ENCODE data around the gene AGMAT. TPM values are rescaled to one million over a fixed set of nuclear protein-coding genes. Genes with fewer than 3 reads are reported as not detected.

AGMAT gene
- total RNA-seq, 4 donors from 2014 or later: not detected

DNA sequence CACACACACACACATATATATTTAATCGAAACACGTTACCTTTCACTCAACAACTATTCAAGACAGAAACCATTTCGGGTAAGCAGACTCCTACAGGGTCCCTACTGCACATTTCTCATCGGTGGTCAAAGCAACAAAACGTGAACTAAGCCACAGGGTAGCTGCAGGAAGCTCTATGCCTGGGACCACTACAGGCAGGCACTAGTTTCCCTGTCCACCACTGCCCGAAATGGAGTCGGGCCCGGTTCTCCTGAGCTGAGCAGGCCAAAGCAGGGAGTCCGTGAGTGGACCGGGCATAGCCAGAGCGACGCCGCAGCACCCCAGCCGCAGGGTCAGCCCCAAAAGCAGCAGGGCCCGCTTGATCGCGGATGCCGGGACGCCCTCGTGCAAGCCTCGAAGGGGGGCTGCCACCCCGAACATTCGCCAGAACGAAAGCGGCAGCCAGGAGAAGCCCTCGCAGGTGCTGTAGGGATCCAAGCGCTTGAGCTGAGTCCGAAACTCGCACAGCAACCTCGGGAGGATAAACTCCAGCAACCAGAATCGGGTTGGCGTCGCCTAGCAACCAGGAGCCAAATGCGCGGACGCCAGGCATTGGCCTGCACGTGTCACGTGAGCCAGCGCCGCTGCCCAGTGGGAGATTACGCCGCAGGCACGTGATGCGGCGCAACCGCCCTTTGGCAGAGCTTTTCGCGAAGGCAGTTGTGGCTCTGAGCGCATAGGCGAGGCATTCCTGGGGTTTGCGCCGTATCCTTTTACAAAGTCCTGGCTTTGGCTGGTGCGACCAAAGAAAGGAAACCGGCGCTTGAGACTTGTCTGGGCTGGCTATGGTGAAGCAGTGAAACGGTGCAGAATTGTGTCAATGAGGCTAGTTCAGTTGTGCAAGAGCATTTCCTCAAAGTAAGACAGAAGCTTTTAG lies 18.5 kb upstream of the AGMAT start:
- H3K4me3 ChIP-seq: peak overlapping the region; percentile 53 to 82
- TF ChIP-seq, protein P1, sequence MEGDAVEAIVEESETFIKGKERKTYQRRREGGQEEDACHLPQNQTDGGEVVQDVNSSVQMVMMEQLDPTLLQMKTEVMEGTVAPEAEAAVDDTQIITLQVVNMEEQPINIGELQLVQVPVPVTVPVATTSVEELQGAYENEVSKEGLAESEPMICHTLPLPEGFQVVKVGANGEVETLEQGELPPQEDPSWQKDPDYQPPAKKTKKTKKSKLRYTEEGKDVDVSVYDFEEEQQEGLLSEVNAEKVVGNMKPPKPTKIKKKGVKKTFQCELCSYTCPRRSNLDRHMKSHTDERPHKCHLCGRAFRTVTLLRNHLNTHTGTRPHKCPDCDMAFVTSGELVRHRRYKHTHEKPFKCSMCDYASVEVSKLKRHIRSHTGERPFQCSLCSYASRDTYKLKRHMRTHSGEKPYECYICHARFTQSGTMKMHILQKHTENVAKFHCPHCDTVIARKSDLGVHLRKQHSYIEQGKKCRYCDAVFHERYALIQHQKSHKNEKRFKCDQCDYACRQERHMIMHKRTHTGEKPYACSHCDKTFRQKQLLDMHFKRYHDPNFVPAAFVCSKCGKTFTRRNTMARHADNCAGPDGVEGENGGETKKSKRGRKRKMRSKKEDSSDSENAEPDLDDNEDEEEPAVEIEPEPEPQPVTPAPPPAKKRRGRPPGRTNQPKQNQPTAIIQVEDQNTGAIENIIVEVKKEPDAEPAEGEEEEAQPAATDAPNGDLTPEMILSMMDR (IDR thresholded peaks at IDR 0.05): no peak
- peak; percentile 55 for TF ChIP-seq POLR2AphosphoS5 (IDR thresholded peaks at IDR 0.05)
- no peak for TF ChIP-seq EP300 (IDR thresholded peaks at IDR 0.05)
- TF ChIP-seq POLR2A (IDR thresholded peaks at IDR 0.05): peak; percentile 22 to 49
- no peaks in the 10 kb centered on the region for H3K36me3 ChIP-seq
- H3K27me3 ChIP-seq: no peaks in the 10 kb centered on the region
- peak; percentile 99 for ATAC-seq
- 7 to 40% methylated on average over 2 to 10 of the region's 56 CpGs for WGBS, 2 donors (ENCODE audit: low coverage in 1 of 2)
- no peaks in the 10 kb centered on the region for H3K9me3 ChIP-seq
- peak overlapping the region; percentile 27 to 89 (median 82) for H3K27ac ChIP-seq
- peaks cover 0 to 27% (median 5%) of the 10 kb centered on the region in 3 donors for H3K4me1 ChIP-seq

DNA sequence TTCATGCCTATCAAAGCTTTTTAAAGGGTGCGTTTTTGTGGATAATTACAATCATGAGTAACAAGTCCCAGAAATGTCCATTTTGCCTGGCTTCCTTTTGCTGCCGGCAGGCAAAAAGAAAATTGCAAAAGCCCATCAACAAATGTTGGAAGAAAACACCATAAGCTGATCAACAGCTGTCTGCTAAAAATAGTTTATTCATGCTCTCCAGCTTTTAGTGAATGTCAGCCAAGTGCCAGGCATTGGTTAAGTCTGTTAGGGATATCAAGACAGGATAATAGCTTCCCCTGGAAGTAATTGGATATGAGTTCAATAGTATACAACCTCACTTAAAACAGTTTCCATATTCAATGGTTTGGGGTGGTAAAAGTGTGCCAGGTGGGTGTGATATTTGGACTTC lies 13.6 kb upstream of the AGMAT start:
- H3K36me3 ChIP-seq: no peaks in the 10 kb centered on the region
- H3K27ac ChIP-seq: no peak overlapping the region
- TF ChIP-seq POLR2A (IDR thresholded peaks at IDR 0.05) (no peak), EP300 (IDR thresholded peaks at IDR 0.05) (no peak), POLR2AphosphoS5 (IDR thresholded peaks at IDR 0.05) (no peak)
- TF ChIP-seq, protein P1 (IDR thresholded peaks at IDR 0.05): no peak
- H3K4me1 ChIP-seq: peaks cover 0 to 19% (median 5%) of the 10 kb centered on the region in 3 donors
- WGBS, 2 donors (ENCODE audit: low coverage in 1 of 2): 47 to 57% methylated on average over 2 of the region's 2 CpGs
- H3K9me3 ChIP-seq: no peaks in the 10 kb centered on the region
- H3K27me3 ChIP-seq: no peaks in the 10 kb centered on the region
- no peak overlapping the region for H3K4me3 ChIP-seq
- no peak for ATAC-seq

DNA sequence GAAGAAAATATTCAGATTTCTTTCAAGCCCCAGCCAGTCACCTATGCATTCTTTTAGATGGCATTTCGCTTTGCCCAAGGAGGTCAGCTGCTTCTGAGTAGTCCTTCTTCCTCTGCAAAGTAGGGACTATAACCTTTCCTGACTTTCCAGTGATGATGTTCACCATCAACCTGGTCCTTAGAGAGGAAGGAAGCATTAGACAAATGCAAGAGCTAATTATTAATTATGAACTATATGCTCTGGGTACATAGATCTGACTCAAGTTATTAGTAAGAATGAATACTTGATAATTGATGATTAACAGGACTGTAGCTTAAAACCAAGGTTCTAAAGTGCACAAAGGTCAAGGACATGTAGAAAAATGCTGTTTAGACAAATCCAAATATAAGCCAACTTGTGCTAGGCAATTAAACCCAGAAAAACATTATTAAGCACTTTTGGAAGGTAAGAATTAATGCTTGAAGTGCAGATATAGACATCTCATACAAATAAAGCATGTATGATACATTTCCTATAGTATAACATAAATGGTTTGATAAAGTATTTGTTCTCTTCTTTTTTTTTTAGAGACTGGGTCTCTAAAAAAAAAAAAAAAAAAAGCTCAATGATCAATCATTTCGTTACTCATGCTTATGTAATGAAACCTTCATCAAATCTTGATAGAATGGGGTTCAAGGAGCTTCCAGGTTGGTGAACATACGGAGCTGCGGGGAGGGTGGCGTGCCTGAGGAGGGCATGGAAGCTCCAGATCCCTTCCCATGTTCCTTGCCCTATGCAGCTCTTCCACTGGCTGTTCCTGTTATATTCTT lies 11.2 kb upstream of the AGMAT start:
- H3K9me3 ChIP-seq: no peaks in the 10 kb centered on the region
- no peaks in the 10 kb centered on the region for H3K4me1 ChIP-seq
- ATAC-seq: no peak
- TF ChIP-seq POLR2A (IDR thresholded peaks at IDR 0.05) (no peak), POLR2AphosphoS5 (IDR thresholded peaks at IDR 0.05) (no peak), EP300 (IDR thresholded peaks at IDR 0.05) (no peak)
- no peaks in the 10 kb centered on the region for H3K36me3 ChIP-seq
- no peaks in the 10 kb centered on the region for H3K27me3 ChIP-seq
- H3K4me3 ChIP-seq: no peak overlapping the region
- no peak overlapping the region for H3K27ac ChIP-seq
- 75 to 81% methylated on average over 4 to 5 of the region's 5 CpGs for WGBS, 2 donors (ENCODE audit: low coverage in 1 of 2)

DNA sequence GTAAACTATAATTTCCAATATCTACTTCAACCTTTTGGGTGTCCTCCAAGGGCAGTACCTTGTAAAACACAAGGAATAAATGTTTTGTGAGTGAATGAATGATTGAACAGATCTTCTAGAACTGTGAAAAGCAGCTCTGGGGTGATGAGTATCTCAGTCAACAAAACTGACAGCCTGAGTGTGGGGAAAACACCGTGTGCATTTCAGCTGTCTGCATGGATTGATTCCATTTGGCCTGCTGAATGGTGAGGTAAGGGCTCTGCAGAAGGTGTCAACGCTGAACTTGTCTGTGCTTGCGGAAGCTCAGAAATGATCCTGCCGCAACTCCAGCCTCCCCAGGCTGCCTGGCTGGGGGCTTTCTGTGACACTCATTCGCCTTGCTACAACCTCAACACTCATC lies 7.4 kb upstream of the AGMAT start:
- WGBS, 2 donors (ENCODE audit: low coverage in 1 of 2): 0 to 59% methylated on average over 1 to 3 of the region's 5 CpGs
- H3K27ac ChIP-seq: no peak overlapping the region
- no peaks in the 10 kb centered on the region for H3K36me3 ChIP-seq
- H3K27me3 ChIP-seq: peaks cover 4% of the 10 kb centered on the region
- H3K9me3 ChIP-seq: no peaks in the 10 kb centered on the region
- TF ChIP-seq EP300 (IDR thresholded peaks at IDR 0.05) (no peak), POLR2A (IDR thresholded peaks at IDR 0.05) (no peak), POLR2AphosphoS5 (IDR thresholded peaks at IDR 0.05) (no peak)
- TF ChIP-seq, protein P1 (IDR thresholded peaks at IDR 0.05): no peak
- ATAC-seq: no peak
- no peaks in the 10 kb centered on the region for H3K4me1 ChIP-seq
- no peak overlapping the region for H3K4me3 ChIP-seq

DNA sequence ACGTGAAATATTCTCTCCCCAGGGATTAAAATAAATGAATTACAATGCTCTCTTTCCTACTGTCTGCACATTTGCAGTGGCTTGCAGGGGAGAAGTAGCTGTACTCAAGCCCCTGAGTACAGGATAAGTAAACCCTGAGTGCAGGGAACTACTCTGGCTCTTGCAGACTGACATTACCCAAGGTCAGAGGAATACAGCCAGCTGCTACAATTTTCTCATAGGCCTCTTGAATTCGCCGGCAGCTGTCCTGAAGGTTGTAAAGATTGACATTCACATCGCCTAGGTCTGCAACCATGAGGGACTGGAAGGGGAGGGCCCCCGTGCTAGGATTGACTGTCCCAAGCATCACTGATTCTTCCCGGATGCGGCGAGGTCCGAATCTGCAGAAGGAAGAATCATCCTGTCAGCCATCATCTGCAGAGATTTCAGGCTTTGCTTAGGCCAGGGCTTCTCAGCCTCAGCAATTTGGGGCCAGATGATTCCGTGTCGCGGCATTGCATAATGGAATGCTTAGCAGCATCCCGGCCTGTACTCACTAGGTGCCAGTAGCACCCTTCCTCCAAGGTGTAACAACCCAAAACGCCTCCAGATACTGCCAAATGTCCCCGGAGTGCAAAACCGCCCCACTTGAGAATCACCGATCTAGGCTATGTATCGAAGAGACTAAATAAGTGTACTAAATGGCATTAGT lies 1.7 kb downstream of the AGMAT start:
- Histone ChIP-seq H3K4me1 (peaks cover 0 to 12% (median 7%) of the 10 kb centered on the region in 3 donors), H3K27ac (no peak overlapping the region), H3K36me3 (no peaks in the 10 kb centered on the region), H3K27me3 (peaks cover 29% of the 10 kb centered on the region), H3K9me3 (no peaks in the 10 kb centered on the region), H3K4me3 (no peak overlapping the region)
- 94 to 95% methylated on average over 6 to 15 of the region's 18 CpGs for WGBS, 2 donors (ENCODE audit: low coverage in 1 of 2)
- TF ChIP-seq EP300 (IDR thresholded peaks at IDR 0.05): no peak
- TF ChIP-seq POLR2AphosphoS5 (IDR thresholded peaks at IDR 0.05): no peak
- TF ChIP-seq, protein P1 (IDR thresholded peaks at IDR 0.05): no peak
- TF ChIP-seq POLR2A (IDR thresholded peaks at IDR 0.05): no peak
- no peak for ATAC-seq
